HG03575 (cell line): ENCODE results near the gene NCF2.

Experiments used
- ATAC-seq: cut with Tn5 transposase; IDR thresholded peaks from one replicate; pipeline ENCODE4 v1.9.1; 2021; ENCODE audit not compliant: unreplicated experiment, insufficient number of reproducible peaks, low FRiP score; ENCODE audit errors: extremely low read depth

Gene NCF2

GRCh38 chr1:183589874-183590243, 400 bp downstream of the NCF2 start:
- no peak for ATAC-seq

- no peak for ATAC-seq
Observed at GRCh38 chr1:183589384-183589783, 875 bp downstream of the NCF2 start.

- no peak for ATAC-seq
Observed at GRCh38 chr1:183588827-183589226, 1.4 kb downstream of the NCF2 start.

- no peak for ATAC-seq
Observed at GRCh38 chr1:183586926-183587325, 3.3 kb downstream of the NCF2 start.

GRCh38 chr1:183586455-183586854, 3.8 kb downstream of the NCF2 start:
- ATAC-seq: no peak

GRCh38 chr1:183585038-183585437, 5.2 kb downstream of the NCF2 start:
- no peak for ATAC-seq

- no peak for ATAC-seq
Observed at GRCh38 chr1:183584147-183584546, 6.1 kb downstream of the NCF2 start.

GRCh38 chr1:183583466-183583865, 6.8 kb downstream of the NCF2 start:
- no peak for ATAC-seq

GRCh38 chr1:183582021-183582713, 8.1 kb downstream of the NCF2 start:
- ATAC-seq: no peak

GRCh38 chr1:183580281-183580682, 10.0 kb downstream of the NCF2 start:
- ATAC-seq: no peak

GRCh38 chr1:183578856-183579255, 11.4 kb downstream of the NCF2 start:
- ATAC-seq: no peak

GRCh38 chr1:183577897-183578465, 12.3 kb downstream of the NCF2 start:
- no peak for ATAC-seq

- ATAC-seq: no peak
Observed at GRCh38 chr1:183576537-183576936, 13.7 kb downstream of the NCF2 start.

- no peak for ATAC-seq
Observed at GRCh38 chr1:183575606-183576005, 14.7 kb downstream of the NCF2 start.

GRCh38 chr1:183572721-183573120, 17.5 kb downstream of the NCF2 start:
- no peak for ATAC-seq

GRCh38 chr1:183571678-183572268, 18.5 kb downstream of the NCF2 start:
- no peak for ATAC-seq

GRCh38 chr1:183570451-183570850, 19.8 kb downstream of the NCF2 start:
- no peak for ATAC-seq

- no peak for ATAC-seq
Observed at GRCh38 chr1:183569801-183570200, 20.5 kb downstream of the NCF2 start.

GRCh38 chr1:183569141-183569540, 21.1 kb downstream of the NCF2 start:
- no peak for ATAC-seq

- ATAC-seq: no peak
Observed at GRCh38 chr1:183568176-183569021, 21.9 kb downstream of the NCF2 start.
